HG03135 (cell line): ENCODE measurements around the gene TOMM40.
"Not testable (repeated sequence)": the region's sequence is repeated elsewhere in the genome, so short reads cannot be mapped to it uniquely, and the experiment has no call there.

Experiments used
- ATAC-seq: cut with Tn5 transposase; IDR thresholded peaks from one replicate; pipeline ENCODE4 v1.9.1; 2021; ENCODE audit warnings: mild to moderate bottlenecking, moderate library complexity; ENCODE audit not compliant: unreplicated experiment

TOMM40 gene

DNA sequence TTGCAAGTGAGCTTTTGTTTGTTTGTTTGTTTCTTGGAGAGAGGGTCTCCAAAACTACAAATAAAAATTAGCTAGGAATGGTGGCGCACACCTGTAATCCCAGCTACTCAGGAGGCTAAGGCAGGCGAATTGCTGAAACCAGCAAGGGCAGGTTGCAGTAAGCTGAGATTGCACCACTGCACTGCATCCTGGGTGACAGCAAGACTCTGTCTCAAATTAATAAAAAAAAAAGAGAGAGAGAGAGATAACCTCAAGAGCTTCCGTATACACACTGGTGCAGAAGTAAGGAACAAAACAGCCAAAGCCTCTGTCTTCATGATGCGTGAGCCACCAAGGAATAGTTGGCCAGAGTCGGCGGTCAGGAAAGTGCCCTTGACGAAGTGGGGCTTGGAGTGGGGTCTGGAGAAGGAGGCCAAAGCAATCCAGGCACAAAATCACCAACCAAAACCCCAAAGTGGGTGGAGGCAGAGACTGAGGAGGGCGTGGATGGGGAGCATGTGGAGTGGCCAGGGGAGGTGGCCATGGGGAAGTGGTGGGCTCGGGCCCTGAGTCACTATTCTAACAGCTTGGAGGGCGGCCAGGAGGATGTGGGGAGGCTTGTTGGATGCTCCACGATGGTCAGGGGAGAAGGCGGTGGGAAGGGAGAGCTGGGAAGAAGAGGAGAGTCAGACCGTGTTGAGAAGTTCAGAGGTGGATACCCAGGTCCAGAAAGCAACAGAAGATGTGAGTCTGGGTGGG is 21.2 kb upstream of the TOMM40 start:
- no peak for ATAC-seq

DNA sequence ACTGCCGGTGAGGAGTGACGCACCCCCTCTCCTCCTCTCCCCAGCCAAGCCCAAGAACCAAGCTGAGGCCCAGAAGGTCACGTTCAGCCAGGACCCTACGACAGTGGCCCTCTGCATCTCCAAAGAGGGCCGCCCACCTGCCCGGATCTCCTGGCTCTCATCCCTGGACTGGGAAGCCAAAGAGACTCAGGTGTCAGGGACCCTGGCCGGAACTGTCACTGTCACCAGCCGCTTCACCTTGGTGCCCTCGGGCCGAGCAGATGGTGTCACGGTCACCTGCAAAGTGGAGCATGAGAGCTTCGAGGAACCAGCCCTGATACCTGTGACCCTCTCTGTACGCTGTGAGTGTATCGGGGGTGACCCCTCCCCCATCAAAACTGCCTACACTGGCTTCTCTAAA is 19.2 kb upstream of the TOMM40 start:
- no peak for ATAC-seq

DNA sequence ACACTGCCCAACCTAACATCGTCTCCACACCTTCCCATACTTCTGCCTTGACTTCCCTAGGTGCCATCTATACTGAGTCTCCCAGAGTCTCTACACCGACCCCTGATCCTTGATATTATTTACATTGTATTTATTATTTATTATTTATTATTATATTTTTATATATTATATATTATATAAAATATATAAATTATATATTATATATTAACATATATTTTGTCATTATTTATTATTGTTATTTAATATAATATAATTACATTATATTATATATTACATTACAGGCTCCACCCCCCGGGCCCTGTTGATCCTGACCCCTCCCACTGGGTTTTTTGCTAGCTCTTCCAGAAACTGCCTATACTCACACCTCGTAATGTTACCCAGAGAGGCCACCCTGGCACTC is 18.4 kb upstream of the TOMM40 start:
- no peak for ATAC-seq

- no peak for ATAC-seq
Measured at GRCh38 chr19:44874317-44874716, 16.7 kb upstream of the TOMM40 start.

DNA sequence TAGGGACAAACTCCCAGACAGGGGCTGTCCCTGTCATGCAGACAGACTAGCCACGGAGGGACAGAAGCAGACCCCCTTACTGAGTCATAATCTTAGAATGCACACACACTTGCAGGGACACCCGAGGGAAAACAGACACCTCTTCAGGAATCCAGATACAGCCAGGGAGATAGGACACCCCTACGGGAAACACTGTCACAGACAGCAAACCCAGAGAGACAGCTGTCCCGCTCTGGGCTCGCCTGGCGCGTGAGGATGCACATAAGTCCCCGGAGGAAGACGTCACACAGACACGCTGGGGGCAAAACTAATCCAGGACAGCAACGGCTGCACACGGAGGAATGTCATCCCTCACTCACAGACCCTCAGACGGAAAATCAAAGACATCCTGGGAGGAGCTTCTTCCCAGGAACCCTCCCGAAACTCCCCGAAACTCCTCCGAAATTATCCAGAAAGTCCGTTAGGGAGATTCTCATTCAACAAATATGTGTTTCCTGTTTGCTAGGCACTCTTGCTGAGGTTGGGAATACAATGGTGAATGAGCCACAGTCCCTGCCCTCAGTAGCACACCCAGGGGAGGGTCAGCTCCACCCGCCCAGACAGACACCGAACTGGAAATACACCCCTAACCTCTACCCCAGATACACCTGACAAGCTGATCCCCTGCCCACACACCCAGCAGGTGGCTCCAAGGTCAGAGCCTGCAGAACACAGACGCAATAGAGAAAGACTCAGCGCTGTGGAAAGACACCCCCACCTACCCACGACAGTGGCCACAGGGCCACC is 15.2 kb upstream of the TOMM40 start:
- ATAC-seq: no peak

DNA sequence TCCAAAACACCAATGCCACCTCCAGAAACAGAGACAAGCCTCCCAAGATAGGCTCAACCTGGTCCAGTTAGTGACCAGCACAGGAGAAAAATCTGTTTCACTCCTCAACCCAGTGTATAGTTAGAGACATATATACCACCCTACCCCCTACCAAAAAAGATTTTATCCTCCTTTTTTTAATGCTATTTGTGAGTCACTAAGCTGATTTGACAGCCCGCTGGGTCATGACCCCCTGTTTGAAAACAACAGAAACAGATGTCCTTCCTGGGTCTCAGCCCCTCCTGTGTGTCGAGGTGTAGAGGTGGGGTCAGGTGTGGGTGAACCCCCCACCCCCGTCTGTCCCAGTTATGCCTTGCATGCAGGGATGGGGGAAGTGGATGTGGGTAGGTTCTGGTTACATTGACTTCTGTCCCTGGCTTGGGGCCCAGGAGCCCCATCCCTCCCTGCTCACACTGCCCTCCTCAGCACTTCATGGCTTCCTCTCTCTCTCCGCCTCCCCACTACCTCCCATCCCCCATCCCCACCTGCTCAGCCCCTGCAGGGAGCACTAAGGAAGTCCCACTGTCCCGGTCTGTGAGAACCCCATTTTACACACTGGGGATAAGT is 14.0 kb upstream of the TOMM40 start:
- ATAC-seq: no peak

DNA sequence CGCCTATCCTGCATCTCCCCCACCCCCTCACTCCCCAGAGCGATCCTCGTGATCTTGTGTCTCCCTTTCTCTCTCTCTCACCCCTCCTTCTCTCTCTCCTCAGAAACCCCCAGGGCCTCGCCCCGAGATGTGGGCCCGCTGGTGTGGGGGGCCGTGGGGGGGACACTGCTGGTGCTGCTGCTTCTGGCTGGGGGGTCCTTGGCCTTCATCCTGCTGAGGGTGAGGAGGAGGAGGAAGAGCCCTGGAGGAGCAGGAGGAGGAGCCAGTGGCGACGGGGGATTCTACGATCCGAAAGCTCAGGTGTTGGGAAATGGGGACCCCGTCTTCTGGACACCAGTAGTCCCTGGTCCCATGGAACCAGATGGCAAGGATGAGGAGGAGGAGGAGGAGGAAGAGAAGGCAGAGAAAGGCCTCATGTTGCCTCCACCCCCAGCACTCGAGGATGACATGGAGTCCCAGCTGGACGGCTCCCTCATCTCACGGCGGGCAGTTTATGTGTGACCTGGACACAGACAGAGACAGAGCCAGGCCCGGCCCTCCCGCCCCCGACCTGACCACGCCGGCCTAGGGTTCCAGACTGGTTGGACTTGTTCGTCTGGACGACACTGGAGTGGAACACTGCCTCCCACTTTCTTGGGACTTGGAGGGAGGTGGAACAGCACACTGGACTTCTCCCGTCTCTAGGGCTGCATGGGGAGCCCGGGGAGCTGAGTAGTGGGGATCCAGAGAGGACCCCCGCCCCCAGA is 12.8 kb upstream of the TOMM40 start:
- ATAC-seq: no peak

DNA sequence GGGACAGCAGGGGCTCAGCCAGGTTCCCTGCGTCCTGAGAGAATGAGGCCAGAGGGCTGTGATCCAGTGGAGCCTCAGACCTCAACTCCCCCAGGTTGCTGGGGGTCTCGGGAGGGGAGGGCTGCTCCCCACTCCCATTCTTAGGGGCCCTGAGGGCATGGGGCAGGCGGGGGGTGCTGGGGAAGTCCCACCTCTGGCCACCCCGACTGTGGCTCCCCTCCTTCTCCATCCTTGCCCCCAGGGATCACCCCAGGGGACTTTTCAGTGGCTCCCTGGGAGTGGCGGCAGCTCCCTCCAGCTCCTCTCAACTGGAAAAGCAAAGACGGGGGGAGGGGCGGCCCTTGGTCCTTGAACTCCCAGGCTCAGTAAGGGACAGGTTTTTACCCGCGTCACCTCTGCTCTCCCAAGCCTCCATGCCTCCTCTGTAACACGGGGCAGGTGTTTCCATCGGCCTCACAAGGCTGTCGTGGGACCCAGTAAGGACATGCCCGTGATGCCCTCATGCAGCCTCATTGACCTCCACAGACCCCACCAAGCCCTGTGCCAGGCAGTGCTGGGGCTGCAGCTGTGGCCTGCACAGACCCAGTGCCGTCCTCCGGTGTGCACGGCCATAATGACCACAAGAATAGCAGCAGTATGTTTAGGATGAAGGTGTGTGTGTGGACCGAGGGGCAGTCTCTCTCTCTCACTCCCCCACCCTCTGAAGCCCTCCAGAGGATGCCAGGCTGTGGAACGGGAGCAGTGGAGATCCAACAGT is 11.6 kb upstream of the TOMM40 start:
- no peak for ATAC-seq

DNA sequence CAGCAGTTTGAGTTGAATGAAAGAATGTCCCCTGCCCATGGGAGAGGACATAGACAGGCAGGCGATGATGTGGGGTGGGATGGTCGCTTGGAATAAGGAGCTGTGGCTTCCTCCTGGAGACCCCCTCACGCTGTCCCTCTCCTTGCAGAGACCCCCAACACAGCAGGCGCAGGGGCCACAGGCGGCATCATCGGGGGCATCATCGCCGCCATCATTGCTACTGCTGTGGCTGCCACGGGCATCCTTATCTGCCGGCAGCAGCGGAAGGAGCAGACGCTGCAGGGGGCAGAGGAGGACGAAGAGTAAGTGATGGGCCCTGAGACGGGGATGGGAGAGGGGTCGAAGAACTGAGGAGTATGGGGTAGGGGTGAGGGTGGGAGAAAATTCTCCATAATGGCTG is 9.0 kb upstream of the TOMM40 start:
- ATAC-seq: no peak

- ATAC-seq: not testable (repeated sequence)
Measured at GRCh38 chr19:44882619-44883397, 8.2 kb upstream of the TOMM40 start.

- ATAC-seq: no peak
Measured at GRCh38 chr19:44883922-44884321, 7.1 kb upstream of the TOMM40 start.

GRCh38 chr19:44884566-44884965 is 6.5 kb upstream of the TOMM40 start:
- no peak for ATAC-seq

DNA sequence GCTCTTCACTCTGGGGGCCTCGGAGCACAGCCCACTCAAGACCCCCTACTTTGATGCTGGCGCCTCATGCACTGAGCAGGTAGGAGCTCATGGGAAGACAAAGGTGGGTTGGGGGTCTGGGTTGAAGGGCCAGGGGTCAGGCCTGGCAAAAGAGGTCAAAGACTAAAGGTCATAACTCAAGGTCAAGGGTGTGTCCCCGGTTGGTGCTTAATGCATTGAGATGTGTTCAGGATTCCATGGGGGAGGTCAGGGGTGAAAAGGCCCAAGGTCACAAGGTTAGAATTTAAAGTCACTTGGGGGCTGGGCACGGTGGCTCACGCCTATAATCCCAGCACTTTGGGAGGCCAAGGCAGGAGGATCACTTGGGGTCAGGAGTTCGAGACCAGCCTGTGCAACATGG is 4.9 kb upstream of the TOMM40 start:
- ATAC-seq: no peak

DNA sequence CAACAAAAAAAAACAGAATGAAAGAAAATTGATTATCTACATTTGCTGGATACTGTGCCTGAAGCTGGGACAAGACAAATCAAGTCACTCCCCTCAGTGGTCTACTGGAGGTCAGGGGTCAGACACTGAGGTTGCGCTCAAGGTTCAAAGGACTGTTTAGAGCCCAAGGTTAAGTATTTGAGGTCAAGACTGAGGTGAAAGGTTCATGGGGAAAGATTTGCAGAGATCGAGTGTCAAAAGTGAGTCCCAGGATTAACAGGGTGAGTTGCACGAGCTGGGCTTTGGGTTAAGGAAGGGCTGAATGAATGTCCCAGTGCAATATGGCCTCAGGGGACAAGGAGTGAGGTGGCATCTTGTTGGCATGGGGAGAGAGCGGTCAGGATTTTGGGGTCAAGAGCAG is 3.4 kb upstream of the TOMM40 start:
- ATAC-seq: no peak

DNA sequence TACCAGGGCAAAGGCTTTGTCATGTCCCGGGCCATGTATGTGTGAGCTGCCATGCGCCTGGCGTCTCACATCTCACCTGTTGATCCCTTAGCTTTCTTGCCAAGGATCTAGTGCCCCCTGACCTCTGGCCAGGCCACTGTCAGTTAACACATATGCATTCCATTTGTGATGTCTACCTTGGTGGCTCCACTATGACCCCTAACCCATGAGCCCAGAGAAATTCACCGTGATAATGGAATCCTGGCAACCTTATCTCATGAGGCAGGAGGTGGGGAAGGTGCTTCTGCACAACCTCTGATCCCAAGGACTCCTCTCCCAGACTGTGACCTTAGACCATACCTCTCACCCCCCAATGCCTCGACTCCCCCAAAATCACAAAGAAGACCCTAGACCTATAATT is 2.7 kb upstream of the TOMM40 start:
- ATAC-seq: not testable (repeated sequence)

DNA sequence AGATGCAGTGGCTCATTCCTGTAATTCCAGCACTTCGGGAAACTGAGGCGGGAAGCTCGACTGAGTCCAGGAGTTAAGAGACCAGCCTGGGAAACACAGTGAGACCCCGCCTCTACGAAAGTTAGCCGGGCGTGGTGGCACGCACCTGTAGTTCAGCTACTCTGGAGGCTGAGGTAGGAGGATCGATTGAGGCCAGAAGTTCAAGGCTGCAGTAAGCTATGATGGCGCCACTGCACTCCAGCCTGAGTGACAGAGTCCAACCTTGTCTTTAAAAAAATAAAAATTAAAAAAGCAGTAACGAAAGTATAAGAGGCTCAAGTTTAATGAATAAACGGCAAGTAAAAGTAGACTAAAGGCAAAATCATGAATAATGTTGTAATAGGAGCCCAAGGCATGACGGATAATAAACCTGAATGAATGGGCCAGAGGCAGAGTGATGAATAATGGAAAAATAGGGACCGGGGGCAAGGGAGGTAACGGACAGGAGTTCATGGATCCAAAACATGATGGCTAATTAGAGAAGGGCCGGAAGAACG is 1.2 kb upstream of the TOMM40 start:
- no peak for ATAC-seq

DNA sequence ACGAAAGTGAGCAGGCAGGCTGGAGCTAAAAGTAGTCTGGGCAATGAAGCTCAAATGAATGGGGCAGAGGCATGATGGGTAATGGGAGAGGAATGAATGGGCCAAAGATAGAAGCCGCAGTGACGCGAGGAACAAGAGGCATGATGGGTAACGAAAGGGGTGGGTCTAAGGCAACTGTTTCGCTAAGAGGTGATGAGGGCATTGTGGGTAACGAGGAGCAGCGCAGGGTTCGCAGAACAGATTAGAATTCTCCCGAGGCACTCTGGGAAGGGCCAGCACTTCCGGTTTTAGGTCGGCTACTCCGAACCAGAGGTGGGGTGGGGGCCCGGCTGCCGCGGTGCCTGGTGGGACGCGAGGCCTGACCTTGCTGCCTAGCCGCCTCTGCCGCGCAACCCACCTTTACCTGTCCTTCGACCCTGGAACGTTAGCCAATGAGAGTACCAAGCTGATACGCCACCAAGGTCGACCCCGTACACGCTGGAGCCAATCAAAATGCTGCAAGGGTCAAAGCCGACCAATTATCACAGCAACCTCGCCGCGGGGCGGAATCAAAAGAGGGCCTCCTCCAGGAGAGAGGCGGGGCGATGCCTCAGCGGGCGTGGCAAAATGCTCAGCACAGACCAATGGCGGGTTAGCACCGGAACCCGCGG is 563 bp upstream of the TOMM40 start:
- peak; percentile 78 for ATAC-seq

DNA sequence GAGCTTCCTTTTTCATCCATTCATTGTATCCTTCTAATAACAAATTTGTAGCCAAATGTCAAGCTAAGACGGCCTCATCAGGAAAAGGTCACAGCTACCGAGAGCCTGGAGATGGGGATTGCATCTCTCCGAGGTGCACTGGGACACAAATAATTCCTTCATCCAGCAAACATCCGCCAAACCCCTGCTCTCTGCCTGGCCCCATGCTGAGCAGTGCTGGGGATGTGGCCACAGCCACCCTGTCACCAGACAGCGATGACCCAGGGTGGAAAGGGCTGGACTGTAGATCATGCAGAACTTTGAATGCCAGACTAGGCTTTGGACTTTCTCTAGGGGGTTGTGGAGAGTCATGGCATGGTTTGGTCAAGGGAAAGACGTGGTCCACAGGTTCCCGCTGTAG is 1.9 kb downstream of the TOMM40 start:
- no peak for ATAC-seq
